HG03103 (cell line): Measurements from ENCODE around the gene P4HB.
"Not testable (repeated sequence)": the region's sequence is repeated elsewhere in the genome, so short reads cannot be mapped to it uniquely, and the experiment has no call there.

Source experiments
- ATAC-seq: cut with Tn5 transposase; IDR thresholded peaks from one replicate; pipeline ENCODE4 v1.9.1; 2021; ENCODE audit warnings: low read depth; ENCODE audit not compliant: unreplicated experiment

Gene P4HB

GRCh38 chr17:81849457-81849856 lies 10.9 kb downstream of the P4HB start:
- no peak for ATAC-seq

- ATAC-seq, result no peak
Measured at GRCh38 chr17:81846743-81847689, 13.3 kb downstream of the P4HB start.

GRCh38 chr17:81845881-81846742 lies 14.2 kb downstream of the P4HB start:
- ATAC-seq, result no peak

GRCh38 chr17:81845361-81845760 lies 15.0 kb downstream of the P4HB start:
- ATAC-seq, result no peak

GRCh38 chr17:81844887-81845286 lies 15.4 kb downstream of the P4HB start:
- ATAC-seq, result no peak

GRCh38 chr17:81844327-81844851 lies 15.9 kb downstream of the P4HB start:
- no peak for ATAC-seq

- no peak for ATAC-seq
Measured at GRCh38 chr17:81843713-81844326, 16.5 kb downstream of the P4HB start.

GRCh38 chr17:81842725-81843504 lies 17.4 kb downstream of the P4HB start:
- no peak for ATAC-seq

- no peak for ATAC-seq
Measured at GRCh38 chr17:81842378-81842724, 18.0 kb downstream of the P4HB start.

- no peak for ATAC-seq
Measured at GRCh38 chr17:81841866-81842265, 18.5 kb downstream of the P4HB start.

- no peak for ATAC-seq
Measured at GRCh38 chr17:81840826-81841778, 19.2 kb downstream of the P4HB start.

GRCh38 chr17:81840059-81840458 lies 20.3 kb downstream of the P4HB start:
- not testable (repeated sequence) for ATAC-seq

- ATAC-seq, result no peak
Measured at GRCh38 chr17:81839301-81839700, 21.0 kb downstream of the P4HB start.

GRCh38 chr17:81838753-81839255 lies 21.5 kb downstream of the P4HB start:
- ATAC-seq, result no peak

GRCh38 chr17:81837641-81838040 lies 22.7 kb downstream of the P4HB start:
- ATAC-seq, result no peak

- no peak for ATAC-seq
Measured at GRCh38 chr17:81834831-81835267, 25.5 kb downstream of the P4HB start, which contains the start of gene PPP1R27. TSS of gene PPP1R27 (minus strand) at chr17:81835050. CDS start at chr17:81834953, 97 bp downstream.

GRCh38 chr17:81833921-81834830 lies 26.2 kb downstream of the P4HB start:
- ATAC-seq, result no peak
